Vagina (tissue), 2 donors: ENCODE data around the gene VPS41.

Experiments used
- POLR2A ChIP-seq, 2 donors: fragments of 450-650 bp; IDR thresholded peaks; one replicate each; pipeline ENCODE4 v1.6.1; 2017; ENCODE audit warnings: antibody characterized with exemption in 2 of 2, mild to moderate bottlenecking in 2 of 2, moderate library complexity in 2 of 2
- TF ChIP-seq, protein P1 (sequence below), 3 experiments: fragments of 450-650 bp in 2 of 3; fragments of 200-600 bp in 1 of 3; sonication (generic) in 1 of 3; IDR thresholded peaks; one replicate each; pipeline ENCODE4 v1.5.1; 2017 to 2019; ENCODE audit warnings: antibody characterized with exemption in 3 of 3, mild to moderate bottlenecking in 2 of 3, moderate library complexity in 2 of 3

DNA sequence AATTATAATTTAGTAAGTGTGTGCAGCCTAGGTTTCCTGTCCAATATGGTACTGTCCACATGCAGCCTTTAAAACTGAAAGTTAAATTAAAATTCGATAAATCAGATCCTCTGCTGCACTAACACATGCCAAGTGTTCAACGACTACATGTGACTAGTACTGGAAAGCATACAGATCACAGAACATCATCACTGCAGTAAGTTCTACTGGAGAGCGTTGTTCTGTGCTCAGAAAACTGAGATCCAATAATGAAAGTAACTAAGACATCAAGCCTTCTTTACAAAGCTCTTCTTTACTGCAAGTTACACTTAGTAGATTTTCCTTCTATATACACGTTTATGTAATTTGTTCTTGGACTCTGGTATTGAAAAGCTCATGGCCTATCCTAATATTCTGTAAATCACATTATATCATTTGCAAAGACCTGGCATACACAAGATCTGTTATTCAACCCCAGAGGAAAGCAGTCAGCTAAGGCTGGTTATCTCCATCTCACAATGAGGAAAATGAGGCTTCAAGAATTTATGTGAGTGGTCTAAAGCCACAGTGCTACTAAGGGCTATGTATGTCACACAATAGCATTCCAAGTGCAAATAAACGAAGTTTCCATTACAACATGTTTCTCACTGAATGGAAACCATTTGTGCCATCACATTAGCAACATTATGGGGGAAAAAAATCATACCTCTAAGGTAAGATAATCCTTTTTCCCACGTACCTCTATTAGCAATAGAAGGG lies 77.6 kb downstream of the VPS41 start:
- TF ChIP-seq POLR2A (IDR thresholded peaks at IDR 0.05): no peak
- TF ChIP-seq, protein P1, sequence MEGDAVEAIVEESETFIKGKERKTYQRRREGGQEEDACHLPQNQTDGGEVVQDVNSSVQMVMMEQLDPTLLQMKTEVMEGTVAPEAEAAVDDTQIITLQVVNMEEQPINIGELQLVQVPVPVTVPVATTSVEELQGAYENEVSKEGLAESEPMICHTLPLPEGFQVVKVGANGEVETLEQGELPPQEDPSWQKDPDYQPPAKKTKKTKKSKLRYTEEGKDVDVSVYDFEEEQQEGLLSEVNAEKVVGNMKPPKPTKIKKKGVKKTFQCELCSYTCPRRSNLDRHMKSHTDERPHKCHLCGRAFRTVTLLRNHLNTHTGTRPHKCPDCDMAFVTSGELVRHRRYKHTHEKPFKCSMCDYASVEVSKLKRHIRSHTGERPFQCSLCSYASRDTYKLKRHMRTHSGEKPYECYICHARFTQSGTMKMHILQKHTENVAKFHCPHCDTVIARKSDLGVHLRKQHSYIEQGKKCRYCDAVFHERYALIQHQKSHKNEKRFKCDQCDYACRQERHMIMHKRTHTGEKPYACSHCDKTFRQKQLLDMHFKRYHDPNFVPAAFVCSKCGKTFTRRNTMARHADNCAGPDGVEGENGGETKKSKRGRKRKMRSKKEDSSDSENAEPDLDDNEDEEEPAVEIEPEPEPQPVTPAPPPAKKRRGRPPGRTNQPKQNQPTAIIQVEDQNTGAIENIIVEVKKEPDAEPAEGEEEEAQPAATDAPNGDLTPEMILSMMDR (IDR thresholded peaks at IDR 0.05): no peak
